ENCODE measurements around the gene SLX9.
"Not testable (repeated sequence)": the region's sequence is repeated elsewhere in the genome, so short reads cannot be mapped to it uniquely, and the experiment has no call there.

Gene SLX9

DNA sequence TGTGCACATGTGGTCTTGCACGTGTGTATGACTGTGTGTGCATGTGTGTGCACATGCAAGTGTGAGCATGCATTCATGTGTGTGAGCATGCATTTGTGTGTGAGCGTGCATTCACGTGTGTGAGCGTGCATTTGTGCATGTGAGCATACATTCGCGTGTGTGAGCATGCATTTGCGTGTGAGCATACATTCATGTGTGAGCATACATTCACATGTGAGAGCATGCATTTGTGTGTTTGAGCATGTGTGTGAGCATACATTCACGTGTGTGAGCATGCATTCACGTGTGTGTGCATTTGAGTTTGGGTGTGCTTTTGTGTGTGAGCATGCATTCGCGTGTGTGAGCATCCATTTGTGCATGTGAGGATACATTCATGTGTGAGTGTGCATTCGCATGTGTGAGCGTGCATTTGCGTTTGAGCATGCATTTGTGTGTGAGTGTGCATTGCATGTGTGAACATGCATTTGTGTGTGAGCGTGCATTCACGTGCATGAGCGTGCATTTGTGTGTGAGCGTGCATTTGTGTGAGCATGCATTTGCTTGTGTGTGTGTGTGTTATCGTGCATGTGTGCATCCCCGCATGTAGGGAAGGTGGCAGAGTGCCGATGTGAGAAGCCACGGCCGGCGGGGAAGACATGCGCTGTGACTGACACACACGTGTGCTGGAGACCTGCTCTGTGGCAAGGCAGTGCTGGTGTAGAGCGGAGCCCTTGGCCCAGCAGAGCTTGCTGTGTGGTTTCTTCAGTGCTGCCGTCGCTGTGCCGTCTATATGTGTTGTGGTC is 37.4 kb upstream of the SLX9 start:
- no peak for DNase-seq

DNA sequence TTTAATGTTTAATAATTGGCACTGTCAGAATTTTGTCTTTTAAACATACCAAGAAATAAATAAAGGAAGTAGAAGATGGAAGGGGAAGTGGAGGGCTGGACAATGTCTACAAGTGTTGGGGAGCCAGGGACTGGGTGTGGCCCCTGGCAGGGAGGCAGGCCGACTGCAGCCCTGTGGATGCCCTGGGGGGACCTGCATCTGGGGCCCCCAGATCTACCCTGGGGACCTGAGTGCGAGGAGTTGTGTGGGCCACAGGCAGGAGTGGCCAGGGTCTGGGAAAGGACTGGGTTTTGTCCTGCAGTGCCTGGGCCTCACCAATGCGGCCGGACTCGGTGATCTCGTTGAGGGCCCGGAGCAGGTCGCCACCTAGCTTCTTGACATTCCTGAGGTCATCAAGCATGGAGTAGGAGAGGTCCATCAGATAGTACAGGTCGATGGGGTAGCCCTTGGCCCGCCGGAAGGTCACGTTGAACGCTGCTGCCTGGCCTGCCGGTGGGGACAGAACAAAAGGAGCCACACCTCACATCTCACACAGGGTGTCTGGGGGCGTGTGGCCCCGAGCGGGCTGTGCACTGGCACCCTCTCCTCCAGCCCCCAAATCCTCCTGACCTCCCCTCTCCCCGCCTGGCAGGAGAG is 36.7 kb upstream of the SLX9 start:
- DNase-seq, result no peak

- DNase-seq, result no peak
Measured at GRCh38 chr21:44903689-44904088, 36.1 kb upstream of the SLX9 start.

- no peak for DNase-seq
Measured at GRCh38 chr21:44904141-44904923, 35.5 kb upstream of the SLX9 start.

GRCh38 chr21:44905016-44905727 is 34.7 kb upstream of the SLX9 start:
- no peak for DNase-seq

DNA sequence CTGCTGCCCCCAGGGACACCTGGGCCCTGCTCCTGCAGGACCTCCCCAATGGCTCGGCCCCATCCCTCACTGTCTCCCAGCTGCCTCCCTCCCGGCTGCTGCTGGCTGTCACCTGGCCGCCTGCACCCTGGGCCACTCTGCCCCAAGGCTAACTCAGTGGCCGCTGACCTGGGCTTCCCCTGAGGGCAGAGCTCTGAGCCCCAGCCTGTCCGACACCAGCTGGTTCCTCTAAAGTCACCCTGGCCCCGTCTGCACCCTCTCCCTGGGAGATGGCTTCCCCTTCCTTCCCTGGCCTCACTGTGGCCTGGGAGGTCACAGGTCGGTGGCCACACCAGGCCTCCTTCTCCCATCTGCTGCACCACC is 34.1 kb upstream of the SLX9 start:
- DNase-seq, result no peak

DNA sequence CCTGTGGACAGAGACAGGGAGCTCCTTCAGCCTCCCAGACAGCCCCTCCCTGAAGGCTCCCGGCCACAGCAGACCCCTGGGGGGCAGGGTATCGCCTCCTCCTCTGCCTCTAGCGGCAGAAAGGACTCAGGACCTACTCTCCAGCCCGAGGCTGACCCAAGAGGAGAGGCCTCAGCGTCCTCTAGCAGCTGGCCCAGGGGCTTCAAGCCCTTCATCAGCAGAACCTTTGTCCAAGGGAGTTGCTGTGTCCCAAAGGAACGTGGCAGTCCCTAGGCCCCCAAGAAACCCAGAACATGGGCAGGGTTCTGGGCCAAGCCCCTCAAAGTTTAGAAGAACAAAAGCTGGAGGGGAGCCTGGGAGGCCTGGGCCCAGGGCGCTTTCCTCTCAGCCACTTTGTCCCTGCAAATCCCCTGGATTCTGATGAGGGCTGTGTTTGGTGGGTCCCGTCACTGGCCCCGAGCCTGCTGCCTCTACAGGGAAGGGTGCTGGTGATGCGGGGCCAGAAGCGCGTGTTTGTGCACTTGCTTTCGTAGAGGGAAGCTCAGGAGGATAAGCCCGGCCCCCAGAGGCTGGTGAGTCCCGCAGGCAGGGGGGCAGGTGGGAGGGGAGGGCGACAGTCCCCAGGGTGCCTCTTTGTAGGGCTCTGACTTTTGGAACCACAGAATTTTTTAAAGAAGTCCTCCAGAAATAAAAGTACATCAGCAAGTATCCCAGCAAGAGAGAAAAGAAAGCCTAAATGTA is 32.4 kb upstream of the SLX9 start:
- DNase-seq, result no peak

DNA sequence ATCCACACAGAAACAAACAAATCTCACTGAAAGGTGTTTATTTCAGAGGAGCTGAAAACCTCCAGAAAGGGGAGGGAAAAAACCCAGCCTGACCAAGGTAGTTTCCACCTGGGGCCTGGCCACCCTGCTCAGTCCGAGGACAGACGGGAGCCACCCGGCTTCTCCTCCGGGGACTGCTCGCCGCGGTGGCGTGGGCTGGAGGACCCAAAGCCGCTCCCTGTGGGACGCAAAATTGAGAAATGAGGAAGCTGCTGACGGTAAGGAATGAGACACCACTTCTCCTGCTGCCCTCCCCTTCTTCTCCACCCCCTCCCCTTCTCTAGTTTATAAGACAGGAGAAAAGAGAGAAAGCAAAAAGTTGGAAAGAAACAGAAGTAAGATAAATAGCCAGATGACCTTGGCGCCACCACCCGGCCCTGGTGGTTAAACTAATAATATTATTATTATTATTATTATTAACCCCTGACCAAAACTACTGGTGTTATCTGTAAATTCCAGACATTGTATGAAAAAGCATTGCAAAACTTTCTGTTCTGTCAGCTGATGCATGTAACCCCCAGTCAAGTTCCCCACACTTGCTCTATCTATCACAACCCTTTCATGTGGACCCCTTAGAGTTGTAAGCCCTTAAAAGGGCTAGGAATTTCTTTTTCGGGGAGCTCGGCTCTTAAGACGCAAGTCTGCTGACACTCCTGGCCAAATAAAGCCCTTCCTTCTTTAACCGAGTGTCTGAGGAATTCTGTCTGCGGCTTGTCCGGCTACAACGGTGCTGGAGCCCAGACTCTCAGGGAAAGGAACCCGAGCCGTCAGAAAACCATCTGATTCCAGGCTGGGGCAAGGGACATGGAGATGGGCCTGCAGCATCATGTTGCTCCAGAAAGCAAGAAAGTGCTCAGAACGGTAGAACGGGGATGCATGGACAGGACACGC is 31.6 kb upstream of the SLX9 start:
- no peak for DNase-seq

GRCh38 chr21:44908908-44909307 is 30.9 kb upstream of the SLX9 start:
- DNase-seq, result no peak

DNA sequence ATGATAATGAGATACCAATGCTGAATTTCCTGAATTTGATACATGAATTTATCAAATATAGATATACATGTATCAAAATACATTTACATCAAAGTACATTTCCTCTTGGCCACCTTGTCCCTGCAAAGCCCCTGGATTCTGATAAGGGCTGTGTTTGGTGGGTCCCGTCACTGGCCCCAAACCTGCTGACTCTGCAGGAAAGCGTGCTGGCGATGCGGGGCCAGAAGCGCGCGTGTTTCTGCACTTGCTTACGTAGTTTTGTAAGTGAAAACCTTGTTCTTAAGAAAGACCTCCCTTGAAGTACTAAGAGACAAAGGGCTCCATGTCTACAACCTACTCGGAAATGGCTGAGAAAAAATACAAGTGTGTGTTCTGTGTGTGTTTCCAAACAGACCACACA is 30.1 kb upstream of the SLX9 start:
- no peak for DNase-seq

GRCh38 chr21:44910229-44911067 is 29.4 kb upstream of the SLX9 start:
- DNase-seq, result no peak

DNA sequence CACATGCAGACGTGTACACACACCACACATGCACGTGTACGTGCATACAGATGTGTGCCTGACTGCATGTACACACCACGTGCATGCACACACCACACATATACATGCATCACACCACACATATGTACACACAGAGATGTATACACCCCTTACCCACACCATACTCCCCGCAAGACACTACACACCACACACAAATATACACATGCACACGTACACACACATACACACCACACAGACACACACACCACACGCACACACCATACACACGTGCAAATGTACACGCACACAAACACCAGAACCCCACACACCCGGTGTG is 28.8 kb upstream of the SLX9 start:
- DNase-seq, result no peak

GRCh38 chr21:44911384-44912157 is 28.3 kb upstream of the SLX9 start:
- DNase-seq, result peak; percentile 40

DNA sequence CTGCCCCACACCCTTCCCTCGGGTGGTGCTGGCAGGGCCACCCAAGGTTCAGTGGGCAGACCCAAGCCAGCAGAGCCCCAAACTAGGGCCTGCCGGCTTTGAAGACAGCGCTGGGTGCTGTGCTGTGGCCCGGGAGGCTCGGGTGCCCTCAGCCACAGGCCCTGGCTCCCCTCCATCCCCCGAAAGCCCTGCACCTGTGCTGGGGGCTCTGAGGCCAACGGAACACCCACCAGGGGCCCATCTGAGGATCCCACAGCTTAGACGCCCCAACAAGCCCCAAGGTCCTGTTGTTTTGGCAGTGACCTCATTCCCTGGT is 27.7 kb upstream of the SLX9 start:
- DNase-seq, result no peak

- not testable (repeated sequence) for DNase-seq
Measured at GRCh38 chr21:44912506-44913412, 27.1 kb upstream of the SLX9 start.

DNA sequence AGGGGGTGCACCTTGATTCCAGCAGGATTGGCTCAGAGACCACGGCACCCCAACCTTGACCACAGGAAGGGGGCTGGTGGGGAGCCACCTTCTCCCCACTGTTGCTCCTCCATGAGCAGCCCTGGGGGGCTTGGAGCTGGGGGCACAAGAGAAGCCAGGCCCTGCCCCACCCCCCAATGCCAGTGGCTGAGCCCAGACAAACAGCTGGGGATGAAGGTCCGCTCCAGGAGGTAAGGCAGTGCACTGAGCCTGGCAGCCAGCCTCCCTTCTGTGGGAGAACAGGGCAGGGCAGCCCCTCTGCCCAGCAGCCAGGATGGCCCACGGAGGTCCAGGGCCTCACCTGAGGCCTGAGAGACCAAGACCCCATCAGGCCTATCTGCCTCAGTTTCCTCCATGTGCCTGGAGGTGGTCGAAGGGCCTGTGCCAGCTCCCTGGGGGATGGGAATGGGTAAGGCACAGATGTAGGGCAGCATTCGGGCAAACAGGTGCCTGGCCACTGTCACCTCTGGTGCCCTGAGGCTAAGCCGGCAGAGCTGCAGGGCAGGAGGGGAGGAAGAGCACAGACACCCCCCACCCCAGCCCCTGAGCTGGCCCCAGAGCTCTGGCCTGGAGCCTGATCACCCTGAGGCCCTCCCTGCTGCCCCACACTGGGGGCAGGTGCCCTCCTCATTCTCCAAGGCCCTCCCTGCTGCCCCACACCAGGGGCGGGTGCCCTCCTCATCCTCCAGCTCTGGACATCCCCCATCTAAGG is 26.2 kb upstream of the SLX9 start:
- DNase-seq, result no peak

GRCh38 chr21:44914176-44914874 is 25.5 kb upstream of the SLX9 start:
- DNase-seq, result no peak

DNA sequence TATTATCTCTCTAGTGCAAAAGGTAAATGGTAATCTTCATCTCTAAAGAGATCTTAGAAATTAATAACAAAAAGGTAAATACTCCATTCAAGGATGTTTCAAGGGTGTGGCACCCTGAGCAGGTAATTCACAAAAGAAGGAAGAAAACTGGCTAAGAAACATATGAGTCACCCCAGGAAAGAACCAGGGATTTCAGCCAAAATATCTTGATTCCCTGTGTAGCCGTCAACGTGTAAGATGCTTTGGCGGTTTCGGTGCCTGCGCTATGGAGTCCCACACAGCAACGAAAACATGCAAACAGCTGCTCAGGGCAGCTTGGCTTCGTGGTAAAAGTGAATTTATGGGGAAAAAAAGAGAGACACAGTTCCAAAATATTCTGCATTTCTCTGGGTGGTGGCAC is 22.9 kb upstream of the SLX9 start:
- no peak for DNase-seq
